CD4-positive, alpha-beta T cell treated with Interleukin-10 for 1 hour (primary cell): ENCODE results near the gene GKN2.
"Not testable (repeated sequence)": the region's sequence is repeated elsewhere in the genome, so short reads cannot be mapped to it uniquely, and the experiment has no call there.

Experiments used
- DNase-seq: peaks from one replicate; pipeline ENCODE4 v3.0.0-alpha.2; 2020

The GKN2 gene

GRCh38 chr2:68917034-68917718, 35.5 kb downstream of the GKN2 start:
- no peak for DNase-seq

- DNase-seq, result no peak
These were observed 36.5 kb downstream of the GKN2 start for GRCh38 chr2:68916226-68916625.

- no peak for DNase-seq
These were observed 37.3 kb downstream of the GKN2 start for GRCh38 chr2:68915393-68915792.

- no peak for DNase-seq
These were observed 39.3 kb downstream of the GKN2 start for GRCh38 chr2:68913359-68913758.

- DNase-seq, result peak; percentile 57
These were observed 40.0 kb downstream of the GKN2 start for GRCh38 chr2:68912732-68913131.

- no peak for DNase-seq
These were observed 40.6 kb downstream of the GKN2 start for GRCh38 chr2:68912111-68912510.

- DNase-seq, result no peak
These were observed 41.0 kb downstream of the GKN2 start for GRCh38 chr2:68911709-68912108.

GRCh38 chr2:68911246-68911645, 41.4 kb downstream of the GKN2 start:
- DNase-seq, result peak; percentile 17

- peak; percentile 80 for DNase-seq
These were observed 42.7 kb downstream of the GKN2 start for GRCh38 chr2:68909793-68910674.

GRCh38 chr2:68908392-68908970, 44.2 kb downstream of the GKN2 start:
- peak; percentile 91 for DNase-seq

GRCh38 chr2:68907920-68908253, 44.8 kb downstream of the GKN2 start:
- no peak for DNase-seq

- DNase-seq, result peak; percentile 8
These were observed 45.3 kb downstream of the GKN2 start for GRCh38 chr2:68907232-68907919.

- DNase-seq, result no peak
These were observed 46.0 kb downstream of the GKN2 start for GRCh38 chr2:68906716-68907115.

- no peak for DNase-seq
These were observed 47.6 kb downstream of the GKN2 start for GRCh38 chr2:68905116-68905515.

GRCh38 chr2:68901561-68901960, 51.1 kb downstream of the GKN2 start:
- DNase-seq, result no peak

- DNase-seq, result no peak
These were observed 51.5 kb downstream of the GKN2 start for GRCh38 chr2:68901199-68901514.

- no peak for DNase-seq
These were observed 52.0 kb downstream of the GKN2 start for GRCh38 chr2:68900496-68901198.

- DNase-seq, result not testable (repeated sequence)
These were observed 56.7 kb downstream of the GKN2 start for GRCh38 chr2:68895981-68896380.
